ENCODE measurements around the gene ANK2.

DNA sequence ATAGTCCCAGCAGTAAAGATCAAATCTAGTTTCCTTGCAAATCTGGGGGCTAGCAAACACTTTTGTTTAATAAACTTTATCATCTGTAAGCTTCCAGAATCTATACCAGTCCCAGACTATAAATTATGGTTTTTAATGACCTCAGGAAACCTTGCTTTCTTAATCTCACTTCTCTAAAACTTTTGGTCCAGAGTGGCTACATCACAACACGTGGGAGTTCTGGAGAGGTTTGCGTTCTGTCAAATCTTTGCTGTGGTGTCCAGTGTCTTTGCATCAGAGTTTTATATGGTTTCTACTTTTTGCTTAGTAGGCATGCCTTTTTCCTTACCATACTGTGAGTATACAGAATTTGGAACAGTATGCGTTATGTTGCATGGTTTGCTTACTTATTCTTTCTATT is 193.9 kb downstream of the ANK2 start:
- TF ChIP-seq CTCF (IDR thresholded peaks at IDR 0.05 in 8 of 11, conservative IDR thresholded peaks at IDR 0.05 in 3 of 11): no peak
- TF ChIP-seq POLR2A (IDR thresholded peaks at IDR 0.05): no peak
- no peak for TF ChIP-seq POLR2AphosphoS5 (IDR thresholded peaks at IDR 0.05)
